GM23338 (cell line): ENCODE measurements around the gene FGF5.

Experiments used
- CTCF ChIP-seq, 2 experiments: fragments of 200-600 bp in 1 of 2; sonication (generic) in 1 of 2; conservative IDR thresholded peaks; 2 replicates each; pipeline versions ENCODE4 v1.5.1 to v1.6.1; 2016 to 2017; ENCODE audit warnings: antibody characterized with exemption in 2 of 2, low read depth in 2 of 2, mild to moderate bottlenecking in 2 of 2, moderate library complexity in 1 of 2
- ETS1 ChIP-seq: IDR thresholded peaks from 2 replicates; pipeline ENCODE4 v1.6.1; 2016; ENCODE audit warnings: antibody characterized with exemption
- EZH2 ChIP-seq: fragments of 200-600 bp; sonication (generic); IDR thresholded peaks from one replicate; pipeline ENCODE4 v1.8.0; 2017; ENCODE audit warnings: antibody characterized with exemption, mild to moderate bottlenecking, low read depth; ENCODE audit not compliant: unreplicated experiment
- EZH2phosphoT487 ChIP-seq: fragments of 200-600 bp; sonication (generic); IDR thresholded peaks from one replicate; pipeline ENCODE4 v1.8.1; 2018; ENCODE audit warnings: antibody characterized with exemption; ENCODE audit not compliant: unreplicated experiment
- JUNB ChIP-seq: IDR thresholded peaks from one replicate; pipeline ENCODE4 v1.6.1; 2016; ENCODE audit warnings: antibody characterized with exemption; ENCODE audit not compliant: unreplicated experiment
- POLR2AphosphoS5 ChIP-seq: IDR thresholded peaks from 2 replicates; pipeline ENCODE4 v1.6.1; 2016; ENCODE audit warnings: antibody characterized with exemption, low read depth
- REST ChIP-seq: IDR thresholded peaks from one replicate; pipeline ENCODE4 v1.6.1; 2018; ENCODE audit warnings: antibody characterized with exemption; ENCODE audit not compliant: unreplicated experiment
- STAT1 ChIP-seq: IDR thresholded peaks from one replicate; pipeline ENCODE4 v1.6.1; 2016; ENCODE audit warnings: antibody characterized with exemption; ENCODE audit not compliant: unreplicated experiment
- ZNF462 ChIP-seq: fragments of 250-450 bp; sonication (Bioruptor Pico); IDR thresholded peaks from 2 replicates; pipeline ENCODE4 v1.5.0; 2020; ENCODE audit warnings: mild to moderate bottlenecking, moderate library complexity

GRCh38 chr4:80334568-80334967 is 68.1 kb downstream of the FGF5 start:
- TF ChIP-seq CTCF (conservative IDR thresholded peaks at IDR 0.05; ENCODE audit: low read depth in 2 of 2) (no peak), EZH2phosphoT487 (no peak), EZH2 (no peak), POLR2AphosphoS5 (no peak), REST (no peak), STAT1 (no peak), ZNF462 (CRISPR knock-in tag) (no peak), JUNB (no peak), ETS1 (no peak)
